HepG2 (cell line): ENCODE results near the gene TRIM37.

Experiments
- ARNT ChIP-seq: fragments of 450-650 bp; IDR thresholded peaks from 2 replicates; pipeline ENCODE4 v1.6.1; 2017
- GTF3A ChIP-seq: sonication (generic); formaldehyde crosslinking; conservative IDR thresholded peaks from 2 replicates; pipeline ENCODE4 v1.4.0; 2020; ENCODE audit warnings: mild to moderate bottlenecking, missing genetic modification reagents
- MXI1 ChIP-seq: IDR thresholded peaks from 3 replicates; pipeline ENCODE4 v1.6.1; 2012; ENCODE audit warnings: low read depth, low read length, inconsistent platforms, borderline replicate concordance
- SMC3 ChIP-seq: IDR thresholded peaks from 2 replicates; pipeline ENCODE4 v1.6.1; 2011; ENCODE audit warnings: low read length, improper control_type of control experiment
- ZNF33A ChIP-seq: sonication (generic); formaldehyde crosslinking; IDR thresholded peaks from 2 replicates; pipeline ENCODE4 v1.5.1; 2020; ENCODE audit warnings: missing genetic modification reagents, mild to moderate bottlenecking, moderate library complexity, borderline replicate concordance
- TF ChIP-seq, protein P1 (sequence below): sonication (generic); formaldehyde crosslinking; IDR thresholded peaks from 2 replicates; pipeline ENCODE4 v1.5.0; 2020; ENCODE audit warnings: mild to moderate bottlenecking, missing genetic modification reagents, moderate library complexity

DNA sequence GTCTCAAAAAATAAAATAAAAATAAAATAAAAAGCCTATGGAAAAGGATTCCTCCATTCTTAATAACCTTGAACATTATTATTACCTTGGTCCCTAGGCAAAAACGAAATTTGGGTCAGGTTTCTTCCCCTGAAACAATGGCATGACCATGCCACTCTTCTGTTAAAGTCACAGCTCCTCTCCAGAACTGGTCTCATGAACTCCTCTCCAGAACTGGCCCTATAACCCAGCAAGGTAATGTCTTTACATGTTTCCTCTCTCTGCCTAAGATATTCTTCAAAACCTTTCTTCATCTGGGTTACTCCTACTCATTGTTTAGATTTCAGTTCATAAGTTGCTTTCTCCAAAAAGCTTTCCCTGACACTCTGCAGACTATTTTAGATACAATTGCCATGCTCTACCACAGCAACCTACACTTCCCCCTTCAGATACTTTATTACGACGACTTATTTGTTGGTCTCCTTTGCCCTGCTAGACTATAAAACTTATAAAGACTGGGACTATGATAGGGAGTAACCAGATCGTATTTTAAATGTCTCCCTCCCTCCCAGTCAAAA is 13.5 kb downstream of the TRIM37 start:
- TF ChIP-seq, protein P1, sequence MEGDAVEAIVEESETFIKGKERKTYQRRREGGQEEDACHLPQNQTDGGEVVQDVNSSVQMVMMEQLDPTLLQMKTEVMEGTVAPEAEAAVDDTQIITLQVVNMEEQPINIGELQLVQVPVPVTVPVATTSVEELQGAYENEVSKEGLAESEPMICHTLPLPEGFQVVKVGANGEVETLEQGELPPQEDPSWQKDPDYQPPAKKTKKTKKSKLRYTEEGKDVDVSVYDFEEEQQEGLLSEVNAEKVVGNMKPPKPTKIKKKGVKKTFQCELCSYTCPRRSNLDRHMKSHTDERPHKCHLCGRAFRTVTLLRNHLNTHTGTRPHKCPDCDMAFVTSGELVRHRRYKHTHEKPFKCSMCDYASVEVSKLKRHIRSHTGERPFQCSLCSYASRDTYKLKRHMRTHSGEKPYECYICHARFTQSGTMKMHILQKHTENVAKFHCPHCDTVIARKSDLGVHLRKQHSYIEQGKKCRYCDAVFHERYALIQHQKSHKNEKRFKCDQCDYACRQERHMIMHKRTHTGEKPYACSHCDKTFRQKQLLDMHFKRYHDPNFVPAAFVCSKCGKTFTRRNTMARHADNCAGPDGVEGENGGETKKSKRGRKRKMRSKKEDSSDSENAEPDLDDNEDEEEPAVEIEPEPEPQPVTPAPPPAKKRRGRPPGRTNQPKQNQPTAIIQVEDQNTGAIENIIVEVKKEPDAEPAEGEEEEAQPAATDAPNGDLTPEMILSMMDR (CRISPR knock-in tag): no peak
- TF ChIP-seq GTF3A (CRISPR knock-in tag): no peak
- no peak for TF ChIP-seq MXI1
- TF ChIP-seq ZNF33A: no peak
- no peak for TF ChIP-seq ARNT
- no peak for TF ChIP-seq SMC3
